H1 (cell line): Measurements from ENCODE around the gene KRT77. TPM values are rescaled to one million over a fixed set of nuclear protein-coding genes. Genes with fewer than 3 reads are reported as not detected.

Experiments used
- FOSL1 ChIP-seq: IDR thresholded peaks from 2 replicates; pipeline ENCODE4 v1.6.1; 2011; ENCODE audit warnings: mild to moderate bottlenecking, low read depth, low read length, moderate library complexity; ENCODE audit not compliant: insufficient read depth
- HDAC2 ChIP-seq, 2 experiments: fragments of 300-600 bp in 1 of 2; sonication (generic) in 1 of 2; IDR thresholded peaks; 2 replicates each; pipeline ENCODE4 v1.6.1; 2011 to 2012; ENCODE audit warnings: low read depth in 2 of 2, low read length in 2 of 2, mild to moderate bottlenecking in 2 of 2, moderate library complexity in 2 of 2, borderline replicate concordance in 1 of 2, inconsistent platforms in 1 of 2
- TEAD4 ChIP-seq: IDR thresholded peaks from 2 replicates; pipeline ENCODE4 v1.6.1; 2012; ENCODE audit warnings: low read depth, low read length, inconsistent platforms, mixed read lengths
- polyA plus RNA-seq, 7 experiments: library from polyadenylated mRNA; depleted of rRNA in 3 of 7; stranded (reverse) in 5 of 7; unstranded in 2 of 7; fragments of >200 nt in 5 of 7; fragments of 200-250 nt in 2 of 7; gene quantifications; 1 replicate in 5 of 7; 2 replicates in 1 of 7; 4 replicates in 1 of 7; pipeline versions ENCODE4 v1.2.1 to v1.2.3, GENCODE V29; 2011 to 2013; ENCODE audit warnings: missing spikeins in 2 of 7, mixed read lengths in 2 of 7
- total RNA-seq: library from RNA; stranded (reverse); fragmentation: NEBNext Ultra II Directional; extraction: Animal tissue kit (Norgen Biotek cat#: 25700); gene quantifications from 2 replicates; pipeline ENCODE4 v1.2.1, GENCODE V29; 2021

The KRT77 gene
- total and polyA plus RNA-seq, 2 of the 8 experiments (the other 6 are each of a cell fraction or from before 2014, with no cell fraction given) = 0.02 TPM; not detected in 1

DNA sequence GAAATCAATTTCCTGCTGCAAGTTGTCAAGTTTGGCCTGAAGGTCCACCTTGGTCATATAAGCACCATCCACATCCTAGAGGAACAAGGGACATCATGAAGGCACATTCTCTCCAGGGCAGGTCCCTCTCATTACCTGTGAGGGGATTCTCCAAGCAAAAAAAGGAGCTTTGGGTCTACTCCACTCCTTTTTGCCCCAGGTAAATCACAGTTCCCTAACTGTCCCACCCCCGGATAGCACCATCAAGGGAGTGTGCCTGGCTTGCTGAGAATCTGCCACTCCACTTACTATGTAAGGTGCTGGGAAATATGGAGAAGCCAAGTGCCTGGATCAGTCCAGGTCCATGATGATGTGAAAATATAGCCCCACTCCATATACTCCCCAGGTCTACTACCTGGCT, 25.7 kb downstream of the KRT77 start (continued):
- TF ChIP-seq HDAC2 (IDR thresholded peaks at IDR 0.05; ENCODE audit: borderline replicate concordance in 1 of 2, low read depth in 2 of 2, low read length in 2 of 2) = no peak
- TF ChIP-seq TEAD4 = no peak
- no peak for TF ChIP-seq FOSL1
